Upper lobe of right lung (tissue), 1 donor: ENCODE data around the gene AGBL1. TPM values are rescaled to one million over a fixed set of nuclear protein-coding genes. Genes with fewer than 3 reads are reported as not detected.
"Not testable (repeated sequence)": the region's sequence is repeated elsewhere in the genome, so short reads cannot be mapped to it uniquely, and the experiment has no call there.

Experiments
- ATAC-seq: fragments of 200-7000 bp; cut with Tn5 transposase; one replicate; pipeline ENCODE4 v1.9.1; 2020; ENCODE audit warnings: mild to moderate bottlenecking, moderate library complexity
- DNase-seq: peaks from one replicate; pipeline ENCODE4 v3.0.0-alpha.2; 2020
- H3K27ac ChIP-seq: fragments of 200-600 bp; one replicate; pipeline ENCODE4 v1.8.0; 2022
- H3K27me3 ChIP-seq: fragments of 200-600 bp; one replicate; pipeline ENCODE4 v1.8.0; 2022; ENCODE audit warnings: mild to moderate bottlenecking
- H3K36me3 ChIP-seq: fragments of 200-600 bp; one replicate; pipeline ENCODE4 v1.8.0; 2022
- H3K4me1 ChIP-seq: fragments of 200-600 bp; one replicate; pipeline ENCODE4 v1.8.0; 2022
- H3K4me3 ChIP-seq: fragments of 200-600 bp; one replicate; pipeline ENCODE4 v1.8.0; 2022; ENCODE audit warnings: mild to moderate bottlenecking
- H3K9me3 ChIP-seq: fragments of 200-600 bp; one replicate; pipeline ENCODE4 v1.8.0; 2022
- intact Hi-C: fragments of 100-400 bp; cut with DNase I; formaldehyde crosslinking; loops from one replicate; pipeline ENCODE4 v1.11.0; 2022
- total RNA-seq: library from RNA; stranded (reverse); fragmentation: NEBNext Ultra II Directional; extraction: Animal tissue kit (Norgen Biotek cat#: 25700); gene quantifications from one replicate; pipeline ENCODE4 v1.2.1, GENCODE V29; 2021
- TF ChIP-seq, protein P1 (sequence below): fragments of 200-600 bp; IDR thresholded peaks from one replicate; pipeline ENCODE4 v1.8.0; 2022; ENCODE audit warnings: antibody characterized with exemption
- donor health status: DM: no; HTN: yes; CAD: no; lungs with severe emphysema.

The AGBL1 gene
- total RNA-seq, 1 donor from 2014 or later, result 6.5 TPM

DNA sequence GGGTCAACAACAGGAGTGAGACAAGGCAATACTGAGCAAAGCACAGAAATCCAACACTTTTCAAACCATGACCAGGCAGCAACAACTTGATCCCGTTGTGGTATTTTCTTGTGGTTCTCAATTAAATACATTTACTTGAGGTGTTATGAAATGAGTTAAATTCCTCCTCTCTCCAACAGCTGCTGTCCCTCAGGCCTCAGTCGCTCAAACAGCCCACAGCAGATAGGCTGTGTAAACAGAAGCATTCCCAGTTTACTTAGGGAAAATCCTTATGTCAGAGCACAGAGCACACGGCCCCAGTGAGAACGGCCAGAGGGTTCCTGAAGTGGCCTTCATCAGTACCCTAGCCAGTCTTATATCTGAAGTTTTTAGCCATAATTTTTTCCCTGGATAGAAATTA is 359.9 kb downstream of the AGBL1 start:
- DNase-seq (no peak), ATAC-seq (peak; percentile 47)
- H3K4me1 ChIP-seq, result no peaks in the 10 kb centered on the region
- intact Hi-C loops, result no loop called here
- no peak overlapping the region for H3K4me3 ChIP-seq
- TF ChIP-seq, protein P1, sequence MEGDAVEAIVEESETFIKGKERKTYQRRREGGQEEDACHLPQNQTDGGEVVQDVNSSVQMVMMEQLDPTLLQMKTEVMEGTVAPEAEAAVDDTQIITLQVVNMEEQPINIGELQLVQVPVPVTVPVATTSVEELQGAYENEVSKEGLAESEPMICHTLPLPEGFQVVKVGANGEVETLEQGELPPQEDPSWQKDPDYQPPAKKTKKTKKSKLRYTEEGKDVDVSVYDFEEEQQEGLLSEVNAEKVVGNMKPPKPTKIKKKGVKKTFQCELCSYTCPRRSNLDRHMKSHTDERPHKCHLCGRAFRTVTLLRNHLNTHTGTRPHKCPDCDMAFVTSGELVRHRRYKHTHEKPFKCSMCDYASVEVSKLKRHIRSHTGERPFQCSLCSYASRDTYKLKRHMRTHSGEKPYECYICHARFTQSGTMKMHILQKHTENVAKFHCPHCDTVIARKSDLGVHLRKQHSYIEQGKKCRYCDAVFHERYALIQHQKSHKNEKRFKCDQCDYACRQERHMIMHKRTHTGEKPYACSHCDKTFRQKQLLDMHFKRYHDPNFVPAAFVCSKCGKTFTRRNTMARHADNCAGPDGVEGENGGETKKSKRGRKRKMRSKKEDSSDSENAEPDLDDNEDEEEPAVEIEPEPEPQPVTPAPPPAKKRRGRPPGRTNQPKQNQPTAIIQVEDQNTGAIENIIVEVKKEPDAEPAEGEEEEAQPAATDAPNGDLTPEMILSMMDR, result no peak
- H3K36me3 ChIP-seq, result no peaks in the 10 kb centered on the region
- H3K27me3 ChIP-seq, result no peaks in the 10 kb centered on the region
- no peak overlapping the region for H3K27ac ChIP-seq
- H3K9me3 ChIP-seq, result no peaks in the 10 kb centered on the region

DNA sequence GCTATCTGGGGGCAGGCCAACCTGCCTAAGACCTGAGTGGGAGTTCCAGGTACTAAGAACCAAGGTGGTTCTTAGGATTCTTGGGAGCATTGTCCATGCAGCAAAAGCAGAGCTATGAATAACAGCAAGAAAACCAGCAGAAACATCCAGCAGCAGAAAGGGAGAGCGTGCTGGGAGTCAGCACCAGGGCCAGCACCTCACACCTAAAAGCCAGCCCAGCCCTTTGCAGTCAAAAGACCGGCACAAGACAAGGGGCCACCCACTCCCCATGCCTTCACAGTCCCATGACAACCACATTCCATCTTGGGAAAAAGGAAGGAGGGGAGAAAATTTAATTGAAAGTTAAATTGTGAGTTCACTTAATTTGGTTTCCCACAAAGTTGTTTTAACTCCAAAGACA is 364.9 kb downstream of the AGBL1 start:
- Histone ChIP-seq H3K27me3 (no peaks in the 10 kb centered on the region), H3K9me3 (no peaks in the 10 kb centered on the region), H3K4me1 (no peaks in the 10 kb centered on the region), H3K4me3 (no peak overlapping the region), H3K27ac (no peak overlapping the region), H3K36me3 (no peaks in the 10 kb centered on the region)
- TF ChIP-seq, protein P1, result no peak
- intact Hi-C loops, result no loop called here
- ATAC-seq (no peak), DNase-seq (no peak)

DNA sequence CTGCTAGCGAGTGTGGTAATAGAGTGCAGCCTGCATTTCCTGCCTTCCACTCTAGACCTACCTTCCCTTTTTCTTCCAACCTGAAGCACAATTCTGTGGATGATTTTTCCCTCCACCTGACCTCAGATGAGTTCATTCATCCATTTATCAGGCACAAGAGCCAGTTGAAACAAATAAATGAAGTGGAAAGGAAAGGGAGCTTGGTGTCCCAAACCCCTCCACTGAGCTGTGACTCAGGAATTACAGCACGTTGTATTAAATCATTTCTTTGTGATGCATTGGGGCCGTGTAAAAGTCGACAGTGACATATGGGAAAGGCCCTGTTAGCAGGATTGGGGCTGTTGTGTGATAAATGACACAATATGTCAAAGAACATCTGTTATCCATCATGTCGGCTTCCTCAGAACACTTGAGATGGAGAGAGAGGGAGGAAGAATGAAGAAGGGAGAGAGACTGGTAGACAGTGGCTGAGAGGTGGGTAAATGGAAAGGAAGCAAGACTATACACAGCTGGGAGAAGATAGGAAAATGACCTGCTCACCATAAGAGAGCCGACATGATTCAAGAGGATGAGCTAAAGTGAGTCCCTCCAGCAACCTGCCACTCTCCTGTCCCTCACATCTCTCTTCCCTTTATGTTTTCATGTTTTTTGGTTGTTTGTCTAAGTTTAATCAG is 366.0 kb downstream of the AGBL1 start:
- TF ChIP-seq, protein P1, result no peak
- H3K9me3 ChIP-seq, result no peaks in the 10 kb centered on the region
- intact Hi-C loops, result no loop called here
- ATAC-seq (no peak), DNase-seq (no peak)
- H3K27ac ChIP-seq, result no peak overlapping the region
- no peaks in the 10 kb centered on the region for H3K4me1 ChIP-seq
- no peaks in the 10 kb centered on the region for H3K36me3 ChIP-seq
- H3K27me3 ChIP-seq, result no peaks in the 10 kb centered on the region
- H3K4me3 ChIP-seq, result no peak overlapping the region

DNA sequence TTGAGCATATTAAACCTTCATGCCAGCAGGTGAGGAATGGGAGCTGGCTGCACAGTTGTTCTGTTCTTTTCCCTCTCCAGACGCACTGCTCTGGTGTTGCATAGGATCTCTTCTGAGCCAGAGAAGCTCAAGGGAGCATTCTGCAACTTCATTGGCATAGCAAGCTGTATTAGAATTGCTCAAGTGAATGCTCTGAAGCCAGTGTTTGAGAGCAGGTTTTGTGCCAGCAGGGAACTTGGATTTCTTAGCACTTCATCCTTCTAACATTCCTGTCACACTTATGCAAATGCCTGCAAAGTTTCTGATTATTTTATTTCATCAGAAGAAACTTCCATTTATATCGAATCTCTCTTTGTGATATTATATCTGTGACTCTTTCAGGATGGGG is 366.6 kb downstream of the AGBL1 start:
- ATAC-seq, result no peak
- intact Hi-C loops, result no loop called here
- H3K9me3 ChIP-seq, result no peaks in the 10 kb centered on the region

DNA sequence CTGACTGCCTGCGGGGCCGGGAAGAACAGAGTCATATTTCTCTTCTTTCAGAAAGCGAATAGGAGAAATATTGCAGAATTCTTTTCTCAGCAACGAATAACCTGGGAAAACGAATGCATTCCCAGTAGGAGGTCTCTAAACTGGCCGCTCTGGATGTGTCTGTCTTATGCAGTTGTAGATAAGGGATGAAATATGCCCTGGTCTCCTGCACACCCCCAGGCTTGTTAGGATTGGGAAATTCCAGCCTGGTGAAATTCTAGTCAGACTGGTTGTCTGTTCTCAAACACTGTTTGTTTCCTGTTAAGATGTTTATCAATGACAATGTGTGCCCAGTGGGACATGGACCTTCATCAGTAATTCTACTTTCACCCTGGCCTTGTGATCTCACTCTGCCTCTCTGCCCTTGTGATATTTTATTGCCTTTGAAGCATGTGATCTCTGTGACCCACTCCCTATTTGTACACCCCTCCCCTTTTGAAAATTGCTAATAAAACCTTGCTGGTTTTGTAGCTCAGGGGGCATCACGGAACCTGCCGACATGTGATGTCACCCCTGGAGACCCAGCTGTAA is 385.9 kb downstream of the AGBL1 start:
- DNase-seq, H3K9me3 ChIP-seq, H3K4me3 ChIP-seq, H3K36me3 ChIP-seq, ATAC-seq, H3K4me1 ChIP-seq, intact Hi-C loops, H3K27me3 ChIP-seq, H3K27ac ChIP-seq: not testable (repeated sequence)

More for the DNA sequence above, 366.6 kb downstream of the AGBL1 start:
- H3K4me3 ChIP-seq, result no peak overlapping the region
- H3K27me3 ChIP-seq, result no peaks in the 10 kb centered on the region
- H3K27ac ChIP-seq, result no peak overlapping the region
- H3K36me3 ChIP-seq, result no peaks in the 10 kb centered on the region
- TF ChIP-seq, protein P1, result no peak
- DNase-seq, result no peak
- no peaks in the 10 kb centered on the region for H3K4me1 ChIP-seq

DNA sequence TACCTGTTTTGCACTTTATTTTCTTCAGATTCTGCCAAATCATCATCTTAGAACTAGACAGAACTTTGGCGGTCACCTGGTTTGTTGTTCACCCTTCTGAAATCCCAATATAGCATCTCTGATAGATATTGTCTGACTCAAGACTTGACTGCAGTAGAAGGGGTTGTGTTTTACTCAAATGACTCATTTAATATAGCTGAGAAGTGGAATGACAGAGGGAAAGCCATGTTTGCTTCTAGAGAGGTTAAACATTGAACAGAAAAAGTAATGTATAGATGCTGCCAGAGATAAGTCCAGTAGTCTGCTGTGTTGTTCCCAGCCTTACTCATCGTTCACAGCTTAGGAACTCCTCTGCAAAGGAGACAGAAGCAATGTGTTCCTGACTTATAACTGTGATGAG is 402.0 kb downstream of the AGBL1 start:
- H3K4me3 ChIP-seq, result no peak overlapping the region
- DNase-seq, result no peak
- H3K4me1 ChIP-seq, result no peaks in the 10 kb centered on the region
- no peaks in the 10 kb centered on the region for H3K9me3 ChIP-seq
- no peak for ATAC-seq
- no peaks in the 10 kb centered on the region for H3K36me3 ChIP-seq
- intact Hi-C loops, result no loop called here
- no peaks in the 10 kb centered on the region for H3K27me3 ChIP-seq
- TF ChIP-seq, protein P1, result no peak
- H3K27ac ChIP-seq, result no peak overlapping the region
